HCT116 (cell line): ENCODE measurements around the gene INPP4A. TPM values are rescaled to one million over a fixed set of nuclear protein-coding genes. Genes with fewer than 3 reads are reported as not detected.
A peak's percentile ranks its signal among the peaks of the same experiment; 100 is the strongest.

Source experiments
- ATAC-seq: fragments of 200-7000 bp; cut with Tn5 transposase; 2 replicates; pipeline ENCODE4 v1.9.1; 2020; ENCODE audit warnings: mild to moderate bottlenecking, moderate library complexity
- BruUV-seq: library from RNA; stranded (reverse); fragments of 400-500 nt; replicated peaks from 2 replicates; lab custom pipeline; 2021; lab: Mats Ljungman, UMichigan
- CTCF ChIA-PET: fragments of 300-600 bp; sonication (Branson Sonifier 250); formaldehyde crosslinking; loops from one replicate; lab custom pipeline; 2021; ENCODE audit warnings: antibody characterized with exemption; lab: Charles Lee
- POLR2A ChIA-PET: fragments of 300-600, 350-600 bp; sonication (Branson Sonifier 250); formaldehyde crosslinking; loops from one replicate; lab custom pipeline; 2021; ENCODE audit warnings: antibody characterized with exemption; lab: Charles Lee
- RAD21 ChIA-PET, 2 experiments: fragments of 300-600 bp; sonication (Branson Sonifier 250); formaldehyde crosslinking; loops; one replicate each; lab custom pipeline; 2023; ENCODE audit warnings: low total read pairs in 2 of 2; ENCODE audit not compliant: uncharacterized antibody in 2 of 2, unreplicated experiment in 2 of 2, low non-redundant PET in 1 of 2; lab: Charles Lee
- DNase-seq: peaks from one replicate; pipeline ENCODE4 v3.0.0-alpha.2; 2010; ENCODE audit warnings: low read depth, low spot score
- H2AFZ ChIP-seq: fragments of 200-600 bp; shearing (Covaris generic), sonication (generic); 2 replicates; pipeline ENCODE4 v1.6.1; 2017; ENCODE audit warnings: low read depth, mixed run types, mixed read lengths, antibody characterized with exemption, low read length; ENCODE audit not compliant: poor library complexity, severe bottlenecking
- H3K27ac ChIP-seq: 2 replicates; pipeline ENCODE4 v1.5.1; 2012; ENCODE audit warnings: low read depth, low read length
- H3K27me3 ChIP-seq: fragments of 200-600 bp; sonication (generic); 2 replicates; pipeline ENCODE4 v1.6.1; 2016; ENCODE audit warnings: mixed run types, low read length, mixed read lengths; ENCODE audit not compliant: insufficient read depth
- H3K36me3 ChIP-seq, 2 experiments: fragments of 200-500 bp in 1 of 2; fragments of 200-600 bp in 1 of 2; sonication (Bioruptor generic) in 1 of 2; sonication (generic) in 1 of 2; 2 replicates each; pipeline versions ENCODE4 v1.5.1 to v1.6.1; 2014 to 2016; ENCODE audit warnings: low read length in 2 of 2, inconsistent platforms in 1 of 2, mixed read lengths in 1 of 2, mixed run types in 1 of 2; ENCODE audit not compliant: insufficient read depth in 2 of 2, control insufficient read depth in 1 of 2
- H3K4me1 ChIP-seq, 2 experiments: fragments of 200-600 bp in 1 of 2; sonication (generic) in 1 of 2; 2 replicates each; pipeline versions ENCODE4 v1.5.1 to v1.6.1; 2012 to 2017; ENCODE audit warnings: low read length in 2 of 2, inconsistent platforms in 1 of 2, mild to moderate bottlenecking in 1 of 2, mixed read lengths in 1 of 2, mixed run types in 1 of 2, moderate library complexity in 1 of 2; ENCODE audit not compliant: insufficient read depth in 2 of 2, control insufficient read depth in 1 of 2
- H3K4me2 ChIP-seq: fragments of 200-600 bp; sonication (generic); 2 replicates; pipeline ENCODE4 v1.6.1; 2017; ENCODE audit warnings: mixed run types, low read length, mixed read lengths
- H3K4me3 ChIP-seq, 2 experiments: fragments of 200-600 bp in 1 of 2; sonication (generic) in 1 of 2; replicated peaks in 1 of 2; 2 replicates each; pipeline ENCODE4 v1.5.1; 2011 to 2016; ENCODE audit warnings: low read length in 2 of 2, control low read depth in 1 of 2, low read depth in 1 of 2, mild to moderate bottlenecking in 1 of 2, mixed read lengths in 1 of 2, mixed run types in 1 of 2
- H3K79me2 ChIP-seq: fragments of 200-600 bp; sonication (generic); 2 replicates; pipeline ENCODE4 v1.6.1; 2017; ENCODE audit warnings: mild to moderate bottlenecking, mixed run types, low read length, moderate library complexity, mixed read lengths; ENCODE audit not compliant: insufficient read depth
- H3K9ac ChIP-seq: fragments of 200-600 bp; sonication (generic); 2 replicates; pipeline ENCODE4 v1.6.1; 2016; ENCODE audit warnings: low read length, mixed read lengths
- H3K9me2 ChIP-seq: fragments of 200-600 bp; sonication (generic), shearing (Covaris generic); 2 replicates; pipeline ENCODE4 v1.6.1; 2017; ENCODE audit warnings: mixed run types, mild to moderate bottlenecking, moderate library complexity; ENCODE audit not compliant: insufficient read depth
- H3K9me3 ChIP-seq, 2 experiments: fragments of 200-500 bp in 1 of 2; fragments of 200-600 bp in 1 of 2; sonication (Bioruptor generic) in 1 of 2; sonication (generic) in 1 of 2; 2 replicates each; pipeline ENCODE4 v1.6.1; 2014 to 2017; ENCODE audit warnings: low read length in 2 of 2, mixed read lengths in 2 of 2, inconsistent platforms in 1 of 2, low read depth in 1 of 2, mild to moderate bottlenecking in 1 of 2, mixed run types in 1 of 2, moderate library complexity in 1 of 2; ENCODE audit not compliant: control insufficient read depth in 1 of 2, insufficient read depth in 1 of 2
- H4K20me1 ChIP-seq: fragments of 200-600 bp; sonication (generic), shearing (Covaris generic); 2 replicates; pipeline ENCODE4 v1.6.1; 2017; ENCODE audit warnings: mixed run types, mild to moderate bottlenecking, moderate library complexity; ENCODE audit not compliant: insufficient read depth
- CTCF ChIP-seq, 3 experiments: fragments of 200-600 bp in 1 of 3; sonication (generic) in 1 of 3; IDR thresholded peaks in 2 of 3; conservative IDR thresholded peaks in 1 of 3; 2 replicates each; pipeline ENCODE4 v1.5.1; 2012 to 2017; ENCODE audit warnings: low read depth in 2 of 3, low read length in 2 of 3, antibody characterized with exemption in 1 of 3, borderline replicate concordance in 1 of 3, control low read depth in 1 of 3, mild to moderate bottlenecking in 1 of 3, mixed read lengths in 1 of 3, mixed run types in 1 of 3, moderate library complexity in 1 of 3; ENCODE audit not compliant: insufficient read depth in 1 of 3
- EGR1 ChIP-seq: IDR thresholded peaks from 2 replicates; pipeline ENCODE4 v1.6.1; 2012; ENCODE audit warnings: low read depth
- RAD21 ChIP-seq: IDR thresholded peaks from 2 replicates; pipeline ENCODE4 v1.6.1; 2012; ENCODE audit warnings: low read depth, mild to moderate bottlenecking
- intact Hi-C: fragments of 100-400 bp; cut with micrococcal nuclease; formaldehyde crosslinking; loops from 2 replicates; pipeline ENCODE4 v1.10.0; 2022
- total RNA-seq: library from RNA; stranded (reverse); gene quantifications from one replicate; pipeline ENCODE4 v1.2.1, GENCODE V29; 2021; ENCODE audit not compliant: unreplicated experiment

Gene INPP4A
- total RNA-seq, 1 experiment from 2014 or later = 18.5 TPM

GRCh38 chr2:98518101-98518500, 73.4 kb downstream of the INPP4A start:
- Histone ChIP-seq H3K9ac (no peak overlapping the region), H3K36me3 (no peaks in the 10 kb centered on the region), H3K4me3 (no peak overlapping the region), H3K4me2 (no peak overlapping the region), H3K27me3 (no peaks in the 10 kb centered on the region), H3K27ac (no peak overlapping the region), H3K4me1 (peaks cover 0 to 8% of the 10 kb centered on the region in 2 experiments; a peak in 2 of 4 replicates), H3K79me2 (no peaks in the 10 kb centered on the region)
- ATAC-seq (peak; percentile 81), DNase-seq (no peak)
- ChIA-PET POLR2A (no interaction called here), RAD21 (no interaction called here), CTCF (no interaction called here)
- no TSS peak for BruUV-seq
- intact Hi-C loops = no loop called here
- peak; percentile 52 to 81 (median 59) for TF ChIP-seq CTCF (IDR thresholded peaks at IDR 0.05 in 2 of 3, conservative IDR thresholded peaks at IDR 0.05 in 1 of 3; ENCODE audit: borderline replicate concordance in 1 of 3, insufficient read depth in 1 of 3, low read depth in 2 of 3, low read length in 2 of 3)
- TF ChIP-seq EGR1 = no peak
- peak; percentile 56 for TF ChIP-seq RAD21
- TF ChIP-seq, all 23 proteins: peak for 2
- Histone ChIP-seq H4K20me1 (no peaks in the 10 kb centered on the region), H2AFZ (no peak overlapping the region), H3K9me3 (no peaks in the 10 kb centered on the region), H3K9me2 (no peaks in the 10 kb centered on the region)

GRCh38 chr2:98519156-98519555, 74.5 kb downstream of the INPP4A start:
- no peaks in the 10 kb centered on the region for H3K9me2 ChIP-seq
- no peak overlapping the region for H3K9ac ChIP-seq
- H3K27me3 ChIP-seq = no peaks in the 10 kb centered on the region
- ChIA-PET RAD21 (no interaction called here), CTCF (no interaction called here), POLR2A (no interaction called here)
- DNase-seq = no peak
- H3K27ac ChIP-seq = no peak overlapping the region
- peaks cover 0 to 8% of the 10 kb centered on the region in 2 experiments; a peak in 2 of 4 replicates for H3K4me1 ChIP-seq
- no peak overlapping the region for H2AFZ ChIP-seq
- ATAC-seq = no peak
- intact Hi-C loops = no loop called here
- H3K9me3 ChIP-seq = no peaks in the 10 kb centered on the region
- TF ChIP-seq RAD21 = no peak
- H3K79me2 ChIP-seq = no peaks in the 10 kb centered on the region
- no peak overlapping the region for H3K4me3 ChIP-seq
- BruUV-seq = no TSS peak
- no peaks in the 10 kb centered on the region for H3K36me3 ChIP-seq
- H3K4me2 ChIP-seq = no peak overlapping the region
- no peaks in the 10 kb centered on the region for H4K20me1 ChIP-seq
